HL-60 (cell line): Measurements from ENCODE around the gene TEX52.
A peak's percentile ranks its signal among the peaks of the same experiment; 100 is the strongest.

ENCODE experiments used
- DNase-seq, 2 experiments: peaks; one replicate each; pipeline ENCODE4 v3.0.0-alpha.2; 2010 to 2020; ENCODE audit warnings: low read depth in 1 of 2, low spot score in 1 of 2
- H3K27ac ChIP-seq: fragments of 250-450 bp; sonication (Bioruptor Pico); replicated peaks from 2 replicates; pipeline ENCODE4 v1.5.1; 2020; ENCODE audit warnings: mild to moderate bottlenecking, moderate library complexity
- H3K27me3 ChIP-seq: fragments of 250-450 bp; sonication (Bioruptor Pico); 2 replicates; pipeline ENCODE4 v1.5.1; 2021; ENCODE audit warnings: mild to moderate bottlenecking, moderate library complexity; ENCODE audit not compliant: insufficient read depth, poor library complexity, severe bottlenecking
- H3K4me3 ChIP-seq: replicated peaks from 2 replicates; pipeline ENCODE4 v1.5.1; 2011; ENCODE audit warnings: mild to moderate bottlenecking, control low read depth, low read length; ENCODE audit not compliant: insufficient read depth
- GABPA ChIP-seq: IDR thresholded peaks from 2 replicates; pipeline ENCODE4 v1.6.1; 2012; ENCODE audit warnings: low read depth
- POLR2AphosphoS5 ChIP-seq: IDR thresholded peaks from 2 replicates; pipeline ENCODE4 v1.6.1; 2012; ENCODE audit warnings: low read depth
- REST ChIP-seq: IDR thresholded peaks from 2 replicates; pipeline ENCODE4 v1.6.1; 2012; ENCODE audit warnings: low read depth; ENCODE audit not compliant: insufficient replicate concordance
- SPI1 ChIP-seq: IDR thresholded peaks from 2 replicates; pipeline ENCODE4 v1.6.1; 2012; ENCODE audit warnings: low read depth, mild to moderate bottlenecking, borderline replicate concordance
- TF ChIP-seq, protein P1 (sequence below): IDR thresholded peaks from one replicate; pipeline ENCODE4 v1.5.1; 2011; ENCODE audit warnings: low read length, control low read depth, inconsistent platforms; ENCODE audit not compliant: insufficient read depth

The TEX52 gene

DNA sequence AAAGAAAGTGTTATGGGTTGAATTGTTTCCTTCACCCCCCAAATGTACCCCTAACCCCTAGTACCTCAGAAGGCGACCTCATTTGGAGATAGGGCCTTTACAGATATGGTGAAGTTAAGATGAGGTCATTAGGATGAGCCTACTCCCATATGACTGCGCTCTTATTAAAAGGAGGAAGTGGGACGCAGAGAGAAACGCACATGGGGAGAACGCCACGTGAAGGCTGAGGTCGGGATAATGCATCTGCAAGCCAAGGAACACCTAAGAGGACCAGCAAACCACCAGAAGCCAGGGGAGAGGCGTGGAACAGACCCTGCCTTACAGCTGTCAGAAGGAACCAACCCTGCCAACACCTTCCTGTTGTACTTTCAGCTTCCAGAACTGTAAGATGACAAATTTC, 20.3 kb downstream of the TEX52 start:
- peak; percentile 49 to 80 for DNase-seq
- Histone ChIP-seq H3K27me3 (no peaks in the 10 kb centered on the region), H3K27ac (peak overlapping the region; percentile 62), H3K4me3 (0 out of 2 replicates have a peak overlapping the region, but pooled peaks have one; percentile 19)
- TF ChIP-seq SPI1 (peak; percentile 98), GABPA (no peak), POLR2AphosphoS5 (peak; percentile 81)
- TF ChIP-seq, protein P1, sequence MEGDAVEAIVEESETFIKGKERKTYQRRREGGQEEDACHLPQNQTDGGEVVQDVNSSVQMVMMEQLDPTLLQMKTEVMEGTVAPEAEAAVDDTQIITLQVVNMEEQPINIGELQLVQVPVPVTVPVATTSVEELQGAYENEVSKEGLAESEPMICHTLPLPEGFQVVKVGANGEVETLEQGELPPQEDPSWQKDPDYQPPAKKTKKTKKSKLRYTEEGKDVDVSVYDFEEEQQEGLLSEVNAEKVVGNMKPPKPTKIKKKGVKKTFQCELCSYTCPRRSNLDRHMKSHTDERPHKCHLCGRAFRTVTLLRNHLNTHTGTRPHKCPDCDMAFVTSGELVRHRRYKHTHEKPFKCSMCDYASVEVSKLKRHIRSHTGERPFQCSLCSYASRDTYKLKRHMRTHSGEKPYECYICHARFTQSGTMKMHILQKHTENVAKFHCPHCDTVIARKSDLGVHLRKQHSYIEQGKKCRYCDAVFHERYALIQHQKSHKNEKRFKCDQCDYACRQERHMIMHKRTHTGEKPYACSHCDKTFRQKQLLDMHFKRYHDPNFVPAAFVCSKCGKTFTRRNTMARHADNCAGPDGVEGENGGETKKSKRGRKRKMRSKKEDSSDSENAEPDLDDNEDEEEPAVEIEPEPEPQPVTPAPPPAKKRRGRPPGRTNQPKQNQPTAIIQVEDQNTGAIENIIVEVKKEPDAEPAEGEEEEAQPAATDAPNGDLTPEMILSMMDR: no peak

DNA sequence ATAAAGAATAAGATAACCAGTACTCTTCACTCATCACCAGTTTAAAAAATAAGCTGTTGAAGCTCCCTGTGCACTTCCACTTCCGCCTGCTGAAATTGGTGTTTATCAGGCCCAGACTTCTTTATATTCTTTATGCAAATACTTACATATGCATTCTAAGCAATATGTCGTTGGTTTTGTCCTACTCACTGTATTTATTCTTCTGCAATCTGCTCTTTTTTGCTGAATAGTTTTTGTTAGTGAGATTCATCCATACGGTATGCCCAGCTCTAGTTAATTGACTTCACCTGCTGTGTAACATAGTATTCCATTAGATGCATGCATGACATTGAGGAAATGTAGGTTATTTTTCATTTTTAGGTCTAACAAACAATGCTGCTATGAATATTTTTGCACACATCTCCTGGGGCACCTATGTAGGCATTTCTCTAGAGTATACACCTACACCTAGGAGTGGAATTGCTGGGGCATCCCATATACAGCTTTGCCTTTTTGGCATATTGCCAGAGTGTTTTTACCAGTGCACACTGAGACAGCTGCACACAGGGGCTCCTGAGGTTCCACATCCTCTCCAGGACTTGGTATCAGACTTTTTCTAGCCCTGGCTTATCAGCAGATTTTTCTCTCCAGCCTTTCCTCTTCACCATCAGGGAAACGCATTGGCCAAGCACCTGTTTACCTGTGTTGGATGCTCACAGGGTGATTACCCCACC, 21.0 kb downstream of the TEX52 start:
- Histone ChIP-seq H3K27ac (peak overlapping the region; percentile 62), H3K4me3 (no peak overlapping the region), H3K27me3 (no peaks in the 10 kb centered on the region)
- no peak for TF ChIP-seq GABPA
- no peak for TF ChIP-seq SPI1
- TF ChIP-seq REST: no peak
- TF ChIP-seq, protein P1: no peak
- TF ChIP-seq POLR2AphosphoS5: no peak
- DNase-seq: peak in 1 of 2 experiments; percentile 7

DNA sequence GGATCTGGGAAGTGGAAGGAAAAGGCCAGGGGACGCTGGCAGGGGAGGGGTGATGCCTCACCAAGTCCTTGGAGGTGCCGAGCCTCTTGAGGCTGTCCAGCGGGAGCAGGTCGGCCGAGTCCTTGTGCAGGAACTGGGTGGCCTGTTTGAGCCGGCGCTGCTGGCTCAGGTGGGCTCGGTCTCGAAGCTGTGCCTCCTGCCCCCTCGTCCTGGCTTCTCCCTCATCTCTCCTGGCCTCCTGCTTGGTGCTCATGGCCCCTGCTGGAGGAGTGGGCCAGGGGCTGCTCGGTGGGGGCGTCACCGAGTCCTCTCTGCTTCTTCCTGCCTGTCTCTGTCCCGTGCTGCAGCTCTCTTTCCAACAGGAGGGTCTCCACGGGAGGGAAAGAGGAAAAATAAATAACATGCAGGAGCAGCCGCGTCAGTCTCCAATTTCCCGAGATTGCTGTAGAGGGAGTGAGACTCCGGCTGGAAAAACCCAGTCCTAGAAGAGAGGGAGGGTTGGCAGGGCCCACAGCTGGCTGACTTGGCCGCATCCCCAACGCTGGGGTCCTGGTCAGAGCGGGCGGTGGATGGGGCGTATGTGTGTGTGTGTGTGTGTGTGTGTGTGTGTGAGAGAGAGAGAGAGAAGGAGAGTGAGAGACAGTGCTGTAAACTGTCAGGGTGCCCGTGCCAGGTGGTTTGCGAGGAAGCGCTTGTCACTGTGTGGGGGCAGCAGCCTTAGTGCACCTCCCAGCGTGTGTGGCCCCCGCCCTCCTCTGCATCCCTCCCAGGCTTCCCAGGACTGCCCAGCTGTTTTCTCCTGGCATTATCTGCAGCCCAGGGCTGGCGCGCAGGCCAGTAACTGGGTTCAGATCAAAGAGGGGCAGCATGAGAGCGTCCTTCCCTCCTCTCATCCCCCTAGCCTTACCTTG, 22.0 kb downstream of the TEX52 start, which contains the start of gene NRIP2:
NRIP2 (minus strand) TSS at position 455 of the 911 bp plus-strand sequence; CDS start at position 403, 52 bp downstream.
- no peaks in the 10 kb centered on the region for H3K27me3 ChIP-seq
- no peak within 1 kb of the TSS; the same call in 1 of the 2 replicates for H3K27ac ChIP-seq
- H3K4me3 ChIP-seq: no peak within 1 kb of the TSS
- TF ChIP-seq SPI1: no peak
- no peak for TF ChIP-seq GABPA
- no peak for TF ChIP-seq REST
- TF ChIP-seq, protein P1: no peak
- no peak for TF ChIP-seq POLR2AphosphoS5
- no peak for DNase-seq
